Prostate gland (tissue), 2 donors: ENCODE measurements around the gene TRIM54. TPM values are rescaled to one million over a fixed set of nuclear protein-coding genes. Genes with fewer than 3 reads are reported as not detected.

Experiments used
- DNase-seq: peaks from one replicate; pipeline ENCODE4 v3.0.0-alpha.2; 2019; ENCODE audit warnings: low spot score
- H3K27ac ChIP-seq, 2 donors: fragments of 200-600 bp; sonication (generic); 2 replicates each; pipeline ENCODE4 v1.5.1; 2017 to 2019
- H3K27me3 ChIP-seq: fragments of 200-600 bp; sonication (generic); replicated peaks from 2 replicates; pipeline ENCODE4 v1.5.1; 2019; ENCODE audit not compliant: insufficient read depth
- H3K36me3 ChIP-seq, 2 donors: fragments of 200-600 bp; sonication (generic); 1 replicate in 1 of 2; 2 replicates in 1 of 2; pipeline versions ENCODE4 v1.5.1 to v1.8.1; 2017 to 2019
- H3K4me1 ChIP-seq: fragments of 200-600 bp; sonication (generic); replicated peaks from 2 replicates; pipeline ENCODE4 v1.5.1; 2019
- H3K4me3 ChIP-seq, 2 donors: fragments of 200-600 bp; sonication (generic); 2 replicates each; pipeline ENCODE4 v1.5.1; 2017 to 2019
- H3K9me3 ChIP-seq: fragments of 200-600 bp; sonication (generic); 2 replicates; pipeline ENCODE4 v1.5.1; 2017
- CTCF ChIP-seq, 4 experiments: fragments of 200-600 bp in 2 of 4; fragments of 450-650 bp in 2 of 4; sonication (generic) in 2 of 4; IDR thresholded peaks; 1 replicate in 3 of 4; 2 replicates in 1 of 4; pipeline ENCODE4 v1.5.1; 2016 to 2019; ENCODE audit warnings: antibody characterized with exemption in 4 of 4, mild to moderate bottlenecking in 2 of 4, moderate library complexity in 2 of 4
- POLR2A ChIP-seq: fragments of 450-650 bp; IDR thresholded peaks from one replicate; pipeline ENCODE4 v1.6.1; 2016; ENCODE audit warnings: antibody characterized with exemption, mild to moderate bottlenecking
- POLR2AphosphoS5 ChIP-seq: sonication (generic); formaldehyde crosslinking; IDR thresholded peaks from one replicate; pipeline ENCODE4 v1.6.1; 2017; ENCODE audit warnings: antibody characterized with exemption
- WGBS: methylation state at CpG from one replicate; pipeline ENCODE4 v1.1.5; 2018; 5-methylcytosine and 5-hydroxymethylcytosine counted together
- intact Hi-C: fragments of 100-400 bp; cut with DNase I; formaldehyde crosslinking; loops from one replicate; pipeline ENCODE4 v1.14.2; 2022
- total RNA-seq, 2 donors: library from RNA; depleted of rRNA; stranded (reverse); fragments of >200 nt; gene quantifications; one replicate each; pipeline ENCODE4 v1.1.0, GENCODE V29; 2016

TRIM54 gene
- total RNA-seq, 2 donors from 2014 or later: 2.8 to 17.9 TPM

- 84% methylated on average over 39 of the region's 39 CpGs for WGBS
- H3K27ac ChIP-seq: no peak within 1 kb of the TSS
- no peak for DNase-seq
- no peak within 1 kb of the TSS for H3K4me3 ChIP-seq
- TF ChIP-seq CTCF (IDR thresholded peaks at IDR 0.05): no peak
- TF ChIP-seq POLR2AphosphoS5: no peak
- no peak for TF ChIP-seq POLR2A
- H3K27me3 ChIP-seq: no peaks in the 10 kb centered on the region
- intact Hi-C loops: no loop called here
- H3K4me1 ChIP-seq: no peaks in the 10 kb centered on the region
- H3K9me3 ChIP-seq: no peaks in the 10 kb centered on the region
- no peaks in the 10 kb centered on the region for H3K36me3 ChIP-seq
These were observed 6.7 kb upstream of the TRIM54 start, which contains the start of gene DNAJC5G for GRCh38 chr2:27275211-27276150. TSS of gene DNAJC5G (plus strand) at chr2:27275433. CDS start at chr2:27276729, 1,296 bp downstream.

GRCh38 chr2:27278010-27278409, 4.2 kb upstream of the TRIM54 start:
- Histone ChIP-seq H3K9me3 (no peaks in the 10 kb centered on the region), H3K36me3 (no peaks in the 10 kb centered on the region), H3K4me3 (no peak overlapping the region), H3K4me1 (no peaks in the 10 kb centered on the region), H3K27ac (no peak overlapping the region), H3K27me3 (no peaks in the 10 kb centered on the region)
- intact Hi-C loops: no loop called here
- TF ChIP-seq CTCF (IDR thresholded peaks at IDR 0.05) (no peak), POLR2A (no peak)
- 61% methylated on average over 1 of the region's 1 CpG for WGBS
- no peak for DNase-seq

- Histone ChIP-seq H3K4me3 (no peak overlapping the region), H3K36me3 (no peaks in the 10 kb centered on the region), H3K9me3 (no peaks in the 10 kb centered on the region), H3K4me1 (no peaks in the 10 kb centered on the region), H3K27ac (no peak overlapping the region), H3K27me3 (no peaks in the 10 kb centered on the region)
- WGBS: 78% methylated on average over 3 of the region's 3 CpGs
- intact Hi-C loops: loop anchor here (5.0 to 10.0 kb wide), 2 partner anchors 184 to 316 kb away; no protein-coding TSS in a partner anchor
- no peak for DNase-seq
- TF ChIP-seq POLR2A (no peak), POLR2AphosphoS5 (no peak), CTCF (IDR thresholded peaks at IDR 0.05) (no peak)
These were observed 1.4 kb upstream of the TRIM54 start for GRCh38 chr2:27280826-27281225.

- no peaks in the 10 kb centered on the region for H3K36me3 ChIP-seq
- intact Hi-C loops: loop anchor here (5.0 to 10.0 kb wide), 2 partner anchors 184 to 317 kb away; no protein-coding TSS in a partner anchor
- DNase-seq: no peak
- no peaks in the 10 kb centered on the region for H3K9me3 ChIP-seq
- TF ChIP-seq CTCF (IDR thresholded peaks at IDR 0.05) (no peak), POLR2AphosphoS5 (no peak), POLR2A (no peak)
- 82% methylated on average over 3 of the region's 3 CpGs for WGBS
- no peaks in the 10 kb centered on the region for H3K4me1 ChIP-seq
- no peak overlapping the region for H3K4me3 ChIP-seq
- no peaks in the 10 kb centered on the region for H3K27me3 ChIP-seq
- H3K27ac ChIP-seq: no peak overlapping the region
These were observed 787 bp upstream of the TRIM54 start for GRCh38 chr2:27281442-27281841.
